Cardiac fibroblast (primary cell): ENCODE data around the gene VDR.
"Not testable (repeated sequence)": the region's sequence is repeated elsewhere in the genome, so short reads cannot be mapped to it uniquely, and the experiment has no call there.

Source experiments
- DNase-seq, 2 donors: peaks; one replicate each; pipeline versions ENCODE4 v3.0.0 to v3.0.0-alpha.2; 2010; ENCODE audit warnings: low read depth in 2 of 2
- H3K4me3 ChIP-seq, 2 donors: replicated peaks in 1 of 2; 1 replicate in 1 of 2; 2 replicates in 1 of 2; pipeline ENCODE4 v1.5.1; 2011; ENCODE audit warnings: low read depth in 2 of 2, low read length in 2 of 2, mild to moderate bottlenecking in 2 of 2, moderate library complexity in 1 of 2
- CTCF ChIP-seq: IDR thresholded peaks from one replicate; pipeline ENCODE4 v1.5.1; 2011; ENCODE audit warnings: low read depth, mild to moderate bottlenecking, low read length, inconsistent platforms

The VDR gene

GRCh38 chr12:47816403-47817271 lies 88.2 kb downstream of the VDR start:
- H3K4me3 ChIP-seq = peak overlapping the region; percentile 89 to 95
- peak in 1 of 2 donors; percentile 57 for DNase-seq
- no peak for TF ChIP-seq CTCF

- not testable (repeated sequence) for H3K4me3 ChIP-seq
- DNase-seq = peak in 1 of 2 donors; percentile 26
These were observed 89.3 kb downstream of the VDR start for GRCh38 chr12:47815447-47815846.

GRCh38 chr12:47814539-47815170 lies 90.1 kb downstream of the VDR start:
- H3K4me3 ChIP-seq = no peak overlapping the region
- no peak for DNase-seq
- TF ChIP-seq CTCF = no peak

GRCh38 chr12:47813511-47814196 lies 91.1 kb downstream of the VDR start:
- DNase-seq = peak in 1 of 2 donors; percentile 50
- no peak for TF ChIP-seq CTCF
- peak overlapping the region; percentile 19 to 38 for H3K4me3 ChIP-seq

GRCh38 chr12:47812797-47813510 lies 91.8 kb downstream of the VDR start:
- DNase-seq = peak; percentile 82 to 93
- no peak for TF ChIP-seq CTCF
- H3K4me3 ChIP-seq = peak overlapping the region; percentile 19 to 38

GRCh38 chr12:47811581-47812484 lies 93.0 kb downstream of the VDR start:
- peak; percentile 92 to 93 for DNase-seq
- TF ChIP-seq CTCF = no peak
- peak overlapping the region in 1 of 2 donors; percentile 16 for H3K4me3 ChIP-seq
